HepG2 (cell line): Measurements from ENCODE around the gene ZBTB20. TPM values are rescaled to one million over a fixed set of nuclear protein-coding genes. Genes with fewer than 3 reads are reported as not detected.

Experiments used
- ATAC-seq: fragments of 200-7000 bp; cut with Tn5 transposase; 3 replicates; pipeline ENCODE4 v1.9.1; 2020; ENCODE audit warnings: mild to moderate bottlenecking, moderate library complexity
- BruUV-seq: library from RNA; stranded (reverse); fragments of 400-500 nt; replicated peaks from 2 replicates; lab custom pipeline; 2021; lab: Mats Ljungman, UMichigan
- CTCF ChIA-PET: fragments of 300-600 bp; formaldehyde crosslinking; extraction: SDS; loops from one replicate; lab custom pipeline; 2021; ENCODE audit warnings: low total read pairs, inconsistent platforms, low intra/inter-chr PET ratio; lab: Yijun Ruan, JAX
- POLR2A ChIA-PET: fragments of 350-600 bp; sonication (Branson Sonifier 250); formaldehyde crosslinking; loops from one replicate; lab custom pipeline; 2020; ENCODE audit warnings: antibody characterized with exemption, inconsistent platforms; lab: Yijun Ruan, JAX
- DNase-seq: peaks from one replicate; pipeline ENCODE4 v3.0.0-alpha.2; 2015; ENCODE audit warnings: low spot score
- FAIRE-seq: peaks from 3 replicates; lab custom pipeline; 2011; peaks lifted over from hg19 to GRCh38; lab: Jason Lieb, UNC
- H2AFZ ChIP-seq: one replicate; pipeline ENCODE4 v1.6.1; 2011; ENCODE audit warnings: low read length, inconsistent platforms
- H3K27ac ChIP-seq: fragments of 300-600 bp; 3 replicates; pipeline ENCODE4 v1.8.0; 2011; ENCODE audit warnings: mixed run types, mild to moderate bottlenecking, mixed read lengths, low read length, inconsistent platforms; ENCODE audit not compliant: insufficient read depth; ENCODE audit errors: extremely low read length
- H3K27me3 ChIP-seq, 2 experiments: fragments of 200-600 bp in 1 of 2; 2 replicates in 1 of 2; 3 replicates in 1 of 2; pipeline versions ENCODE4 v1.6.0 to v1.8.0; 2011; ENCODE audit warnings: low read length in 2 of 2, mild to moderate bottlenecking in 2 of 2, moderate library complexity in 2 of 2, inconsistent platforms in 1 of 2; ENCODE audit not compliant: insufficient read depth in 2 of 2, control insufficient read depth in 1 of 2
- H3K36me3 ChIP-seq, 2 experiments: fragments of 200-600 bp in 1 of 2; replicated peaks in 1 of 2; 2 replicates in 1 of 2; 3 replicates in 1 of 2; pipeline versions ENCODE4 v1.5.1 to v1.8.0; 2011; ENCODE audit warnings: low read length in 2 of 2, inconsistent platforms in 1 of 2; ENCODE audit not compliant: insufficient read depth in 2 of 2, control insufficient read depth in 1 of 2
- H3K4me1 ChIP-seq: 2 replicates; pipeline ENCODE4 v1.5.1; 2012; ENCODE audit warnings: low read length, inconsistent platforms; ENCODE audit not compliant: insufficient read depth
- H3K4me2 ChIP-seq: 2 replicates; pipeline ENCODE4 v1.6.0; 2011; ENCODE audit warnings: low read depth, low read length, inconsistent platforms
- H3K4me3 ChIP-seq, 3 experiments: fragments of 200-600 bp in 1 of 3; sonication (generic), shearing (Covaris generic) in 1 of 3; replicated peaks in 1 of 3; 2 replicates each; pipeline ENCODE4 v1.5.1; 2011 to 2016; ENCODE audit warnings: low read length in 3 of 3, inconsistent platforms in 2 of 3, low read depth in 2 of 3, mild to moderate bottlenecking in 2 of 3, control low read depth in 1 of 3, mixed read lengths in 1 of 3; ENCODE audit not compliant: insufficient read depth in 1 of 3
- H3K79me2 ChIP-seq: one replicate; pipeline ENCODE4 v1.6.1; 2011; ENCODE audit warnings: low read length, inconsistent platforms; ENCODE audit not compliant: insufficient read depth
- H3K9ac ChIP-seq: 2 replicates; pipeline ENCODE4 v1.6.0; 2011; ENCODE audit warnings: mild to moderate bottlenecking, low read depth, low read length, inconsistent platforms; ENCODE audit not compliant: insufficient read depth
- H3K9me3 ChIP-seq: 2 replicates; pipeline ENCODE4 v1.5.1; 2012; ENCODE audit warnings: mild to moderate bottlenecking, low read length
- H4K20me1 ChIP-seq: 2 replicates; pipeline ENCODE4 v1.6.0; 2011; ENCODE audit warnings: inconsistent platforms, mild to moderate bottlenecking, low read length, moderate library complexity; ENCODE audit not compliant: insufficient read depth
- ASH2L ChIP-seq: fragments of 300-600, 200-600 bp; sonication (generic); IDR thresholded peaks from 2 replicates; pipeline ENCODE4 v1.7.0; 2017; ENCODE audit warnings: low read depth, mild to moderate bottlenecking, moderate library complexity, mixed read lengths, low read length; ENCODE audit not compliant: insufficient read length
- GRHL1 ChIP-seq: sonication (generic); formaldehyde crosslinking; conservative IDR thresholded peaks from 2 replicates; pipeline ENCODE4 v1.8.0; 2022; ENCODE audit warnings: missing genetic modification reagents
- ZBTB40 ChIP-seq, 2 experiments: fragments of 450-650 bp in 1 of 2; sonication (generic) in 1 of 2; formaldehyde crosslinking in 1 of 2; IDR thresholded peaks; 2 replicates each; pipeline versions ENCODE4 v1.6.1 to v1.8.0; 2016 to 2022; ENCODE audit warnings: antibody characterized with exemption in 1 of 2, mild to moderate bottlenecking in 1 of 2, missing genetic modification reagents in 1 of 2
- WGBS: methylation state at CpG from one replicate; pipeline ENCODE4 v1.1.6; 2017; ENCODE audit warnings: low lambda C conversion rate; 5-methylcytosine and 5-hydroxymethylcytosine counted together
- in situ Hi-C: cut with HindIII; loops from 2 replicates; pipeline ENCODE4 v1.10.0; 2017; ENCODE audit warnings: low pct_unique_long_range_greater_than_20kb; ENCODE audit not compliant: extremely low pct_ligation_motif_present
- intact Hi-C: fragments of 100-400 bp; cut with micrococcal nuclease; formaldehyde crosslinking; loops from one replicate; pipeline ENCODE4 v1.10.0; 2022; ENCODE audit not compliant: unreplicated experiment
- polyA plus RNA-seq, 8 experiments: library from polyadenylated mRNA; depleted of rRNA in 3 of 8; stranded (reverse) in 7 of 8; unstranded in 1 of 8; fragments of >200 nt; fragmentation: Illumina TruSeq in 4 of 8; extraction: Trizol in 4 of 8; gene quantifications; 2 replicates each; pipeline versions ENCODE4 v1.2.1 to v1.2.3, GENCODE V29; 2011 to 2016; ENCODE audit warnings: low read depth in 4 of 8, missing spikeins in 1 of 8, mixed read lengths in 1 of 8; ENCODE audit not compliant: insufficient read depth in 1 of 8
- total RNA-seq, 5 experiments: library from RNA; depleted of rRNA; stranded (reverse); fragments of >200 nt; fragmentation: Illumina TruSeq; extraction: Trizol; gene quantifications; 2 replicates each; pipeline ENCODE4 v1.2.3, GENCODE V29; 2016; ENCODE audit warnings: low read depth in 1 of 5

The ZBTB20 gene
- total and polyA plus RNA-seq, 2 of the 13 experiments (the other 11 are each of a cell fraction or from before 2014, with no cell fraction given) = 1.9 to 8.8 TPM

- Histone ChIP-seq H3K9ac (peak overlapping the region; percentile 75), H3K9me3 (no peaks in the 10 kb centered on the region), H3K27ac (peak overlapping the region; percentile 76), H3K27me3 (no peaks in the 10 kb centered on the region), H3K4me3 (peak overlapping the region; percentile 52 to 71 (median 57)), H4K20me1 (no peaks in the 10 kb centered on the region), H3K79me2 (peaks cover 27% of the 10 kb centered on the region), H2AFZ (peak overlapping the region; percentile 69), H3K36me3 (no peaks in the 10 kb centered on the region), H3K4me1 (peaks cover 39% of the 10 kb centered on the region), H3K4me2 (peak overlapping the region; percentile 67)
- FAIRE-seq = no peak
- CTCF ChIA-PET = no interaction called here
- in situ Hi-C loops = no loop called here
- no peak for TF ChIP-seq GRHL1 (CRISPR knock-in tag)
- peak; percentile 24 for TF ChIP-seq ASH2L
- TF ChIP-seq ZBTB40 (IDR thresholded peaks at IDR 0.05) = peak; percentile 36; the same call in 1 of the 2 replicates
- TF ChIP-seq ZBTB40 (CRISPR knock-in tag; IDR thresholded peaks at IDR 0.05) = no peak
- no TSS peak for BruUV-seq
- 12% methylated on average over 6 of the region's 6 CpGs for WGBS
- ATAC-seq = peak; percentile 72
- intact Hi-C loops = loop anchor here (2.0 to 10.0 kb wide), 3 partner anchors 33 to 121 kb away; no protein-coding TSS in a partner anchor
- peak; percentile 9 for DNase-seq
- POLR2A ChIA-PET = interaction anchor here (0.7 to 1.1 kb wide), 2 partner anchors 10 to 69 kb away, joined by 3 read pairs; no protein-coding TSS in a partner anchor
Observed at GRCh38 chr3:114624047-114624445, 523.0 kb downstream of the ZBTB20 start.
